ENCODE measurements around the gene CNKSR2. TPM values are rescaled to one million over a fixed set of nuclear protein-coding genes. Genes with fewer than 3 reads are reported as not detected.

The CNKSR2 gene
- 13.0 and 14.9 TPM in 2 replicates for total RNA-seq (2014; rRNA removed; shearing (Covaris generic))
- 7.0 and 12.2 TPM in 2 replicates for polyA plus RNA-seq (2014; cell fraction: nucleus; rRNA removed)

DNA sequence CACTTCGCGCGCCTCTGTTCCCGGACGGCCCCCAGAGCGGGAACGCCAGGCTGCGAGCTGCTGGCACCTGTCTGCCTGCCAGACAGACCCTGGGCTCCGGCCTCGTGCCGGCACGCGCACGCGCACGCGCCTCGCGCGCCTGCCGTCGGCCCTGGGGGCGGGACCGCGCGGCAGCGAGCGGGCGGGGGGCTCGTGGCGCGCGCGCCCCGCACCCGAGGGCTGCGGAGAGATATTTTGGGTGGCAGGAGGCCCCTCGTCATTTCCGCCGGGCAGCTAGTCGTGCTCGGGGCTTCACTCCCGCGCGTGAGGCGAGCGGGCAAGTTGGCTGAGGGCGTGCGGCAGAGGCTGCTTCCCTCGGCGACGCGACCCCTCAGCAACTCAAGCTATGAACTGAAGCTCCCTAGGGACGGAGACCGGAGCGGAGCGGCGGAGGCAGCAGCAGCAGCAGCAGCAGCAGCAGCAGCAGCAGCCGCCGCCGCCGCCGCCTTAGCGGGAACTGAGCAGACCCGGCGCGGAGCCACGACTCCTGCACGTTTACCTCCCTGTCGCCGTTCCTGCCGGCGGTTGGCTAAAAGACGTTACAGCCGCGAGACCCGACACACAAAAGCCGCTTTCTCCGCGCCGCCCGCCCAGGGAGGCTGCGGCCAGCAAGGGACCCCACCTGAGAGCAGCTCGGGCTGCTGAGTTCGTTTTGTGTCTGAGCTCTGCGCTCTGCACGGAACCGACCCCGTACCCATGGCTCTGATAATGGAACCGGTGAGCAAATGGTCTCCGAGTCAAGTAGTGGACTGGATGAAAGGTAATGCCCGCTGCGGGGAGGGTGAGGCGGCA lies at the start of gene CNKSR2:
TSS of gene CNKSR2 (plus strand) at position 256 of the 831 bp plus-strand sequence. CDS start at position 736, 480 bp downstream.
- DNase-seq (ENCODE audit: extremely low read depth, low read depth) = peak; percentile 49

DNA sequence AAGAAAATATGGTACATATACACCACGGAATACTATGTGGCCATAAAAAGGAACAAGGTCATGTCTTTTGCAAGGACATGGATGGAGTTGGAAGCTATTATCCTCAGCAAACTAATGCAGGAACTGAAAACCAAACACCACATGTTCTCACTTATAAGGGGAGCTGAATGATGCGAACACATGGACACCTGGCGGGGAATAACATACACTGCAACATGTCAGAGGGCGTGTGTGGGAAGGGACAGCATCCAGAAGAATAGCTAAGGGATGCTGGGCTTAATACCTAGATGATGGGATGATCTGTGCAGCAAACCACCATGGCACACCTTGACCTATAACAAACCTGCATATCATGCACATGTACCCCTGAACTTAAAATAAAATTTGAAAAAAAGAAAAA lies 19.5 kb upstream of the CNKSR2 start:
- peak; percentile 7 for DNase-seq (ENCODE audit: extremely low read depth, low read depth)

DNA sequence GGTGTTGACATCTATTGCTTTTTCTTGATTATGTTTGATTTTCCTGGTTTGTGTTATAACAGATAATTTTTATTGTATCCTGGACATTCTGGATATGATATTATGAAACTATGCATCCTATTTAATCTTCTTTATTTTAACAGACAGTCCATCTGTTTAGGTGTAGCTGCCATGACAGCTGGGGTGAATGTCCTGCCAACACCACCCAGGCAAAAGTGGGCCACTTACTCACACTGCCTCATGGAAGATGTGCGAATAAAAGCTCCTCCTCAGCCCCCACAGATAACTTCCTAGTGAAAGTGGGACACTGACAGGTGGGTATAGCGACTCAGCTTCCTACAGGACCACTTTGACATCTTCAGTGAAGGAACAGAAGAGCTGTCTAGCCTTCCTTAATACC lies 18.4 kb upstream of the CNKSR2 start:
- no peak for DNase-seq (ENCODE audit: extremely low read depth, low read depth)

DNA sequence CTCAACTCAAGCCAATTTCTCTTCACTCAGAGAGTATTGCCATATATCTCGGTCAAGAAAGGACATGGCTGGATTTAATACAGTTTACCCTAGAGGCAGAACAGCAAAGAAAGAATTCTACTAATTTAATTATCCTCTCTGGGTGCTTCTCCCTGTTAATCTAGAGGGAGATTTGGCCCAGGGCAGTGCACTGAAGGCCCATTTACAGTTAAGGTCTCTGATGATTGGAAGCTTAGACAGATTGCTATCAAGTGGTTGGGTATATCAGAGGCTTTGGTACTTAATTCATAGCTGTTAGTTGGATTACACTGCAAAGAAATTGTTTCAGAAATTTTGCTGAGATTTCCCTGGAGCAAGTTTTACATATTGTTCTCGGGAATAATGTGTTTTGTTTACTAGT lies 4.6 kb upstream of the CNKSR2 start:
- DNase-seq (ENCODE audit: extremely low read depth, low read depth) = no peak

DNA sequence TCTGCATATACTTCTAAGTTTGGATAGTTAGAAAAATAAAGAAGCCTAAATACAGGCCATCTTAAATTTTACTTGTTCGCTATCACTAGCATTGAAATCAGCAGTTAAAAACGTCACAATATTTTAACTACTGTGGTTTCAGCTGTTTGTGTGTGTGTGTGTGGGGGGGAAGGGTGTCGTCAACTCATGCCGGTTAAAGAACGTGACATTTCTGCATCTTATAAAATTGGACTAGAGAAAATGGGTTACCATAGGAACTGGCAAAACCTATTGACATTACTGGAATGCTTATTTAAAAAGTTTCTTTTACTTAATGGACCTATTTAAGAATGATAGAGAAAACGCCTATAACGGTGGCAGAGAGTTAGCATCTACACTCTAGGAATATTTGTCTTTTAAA lies 1.2 kb upstream of the CNKSR2 start:
- DNase-seq (ENCODE audit: extremely low read depth, low read depth) = no peak

DNA sequence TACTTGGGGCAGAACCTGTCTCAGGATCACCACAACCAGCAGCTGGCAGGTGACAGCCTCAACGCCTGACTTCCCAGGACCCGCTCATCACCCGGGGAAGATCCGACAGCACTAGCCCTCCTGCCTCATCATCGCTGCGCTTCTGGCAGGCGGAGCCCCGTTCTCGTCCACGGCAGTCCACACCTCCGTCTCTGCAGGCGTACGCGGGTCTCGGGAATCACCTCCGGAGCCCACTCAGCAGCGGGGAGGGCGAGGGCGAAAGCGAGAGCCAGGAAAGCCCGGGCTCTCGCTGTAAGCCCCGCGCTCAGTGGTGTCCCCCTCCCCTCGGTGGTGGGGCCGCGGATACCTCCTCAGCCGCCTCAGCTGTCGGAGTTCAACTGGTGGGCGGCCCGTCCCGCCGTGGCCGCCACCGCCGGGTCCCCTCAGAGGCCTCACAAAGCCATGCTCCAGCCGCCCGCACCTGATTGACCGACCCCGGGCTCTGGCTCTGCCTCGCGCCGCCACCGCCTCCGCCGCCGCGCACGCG lies 518 bp upstream of the CNKSR2 start:
- no peak for DNase-seq (ENCODE audit: extremely low read depth, low read depth)

DNA sequence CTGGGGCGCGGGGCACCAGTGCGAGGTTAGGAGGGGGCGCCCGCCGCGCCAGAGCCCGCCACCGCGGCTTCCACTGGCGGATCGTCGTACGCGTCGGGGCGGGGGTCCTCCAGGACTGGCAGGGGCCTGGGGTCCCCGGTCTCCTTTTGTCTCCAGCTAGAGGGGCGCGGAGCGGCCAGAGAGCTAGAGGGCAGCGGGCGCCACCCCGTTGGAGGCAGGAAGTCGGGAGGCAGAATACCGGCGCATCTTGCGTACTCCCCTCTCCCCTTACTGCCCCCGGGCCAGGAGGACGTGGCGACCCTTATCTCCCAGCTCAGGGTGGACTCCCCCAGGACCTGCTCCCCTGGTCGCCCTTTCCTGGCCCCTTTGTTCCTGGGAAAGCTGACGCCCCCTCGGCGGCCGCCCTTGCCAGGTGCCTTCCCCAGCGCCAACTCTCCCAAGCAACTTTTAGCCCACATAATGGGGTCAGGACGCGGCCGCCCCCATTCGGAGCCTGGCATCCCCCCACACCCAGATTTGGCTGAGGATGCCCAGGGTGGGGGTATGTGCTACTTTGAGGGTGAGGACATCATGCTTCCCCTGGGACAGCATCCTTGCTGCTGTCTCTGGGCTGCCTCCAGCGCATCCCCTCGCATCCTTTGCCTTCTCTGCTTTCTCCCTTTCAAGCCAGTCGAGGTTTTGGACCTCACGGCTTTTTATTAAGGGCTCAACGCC lies 933 bp downstream of the CNKSR2 start:
- DNase-seq (ENCODE audit: extremely low read depth, low read depth) = no peak

DNA sequence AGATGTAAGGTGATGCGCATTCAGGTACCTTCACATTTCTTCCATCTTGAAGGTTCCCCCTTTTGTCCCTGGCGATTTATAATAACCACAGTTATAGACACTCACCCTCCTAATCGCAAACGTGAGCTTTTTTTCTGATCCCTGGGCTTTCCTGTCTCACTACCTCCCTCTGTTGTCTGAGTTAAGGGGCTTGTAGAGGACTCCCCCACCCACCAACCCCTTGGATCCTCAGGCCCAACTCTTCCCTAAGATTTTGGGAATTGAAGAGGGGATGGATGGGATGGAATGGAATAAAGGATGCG lies 1.4 kb downstream of the CNKSR2 start:
- DNase-seq (ENCODE audit: extremely low read depth, low read depth) = peak; percentile 16

DNA sequence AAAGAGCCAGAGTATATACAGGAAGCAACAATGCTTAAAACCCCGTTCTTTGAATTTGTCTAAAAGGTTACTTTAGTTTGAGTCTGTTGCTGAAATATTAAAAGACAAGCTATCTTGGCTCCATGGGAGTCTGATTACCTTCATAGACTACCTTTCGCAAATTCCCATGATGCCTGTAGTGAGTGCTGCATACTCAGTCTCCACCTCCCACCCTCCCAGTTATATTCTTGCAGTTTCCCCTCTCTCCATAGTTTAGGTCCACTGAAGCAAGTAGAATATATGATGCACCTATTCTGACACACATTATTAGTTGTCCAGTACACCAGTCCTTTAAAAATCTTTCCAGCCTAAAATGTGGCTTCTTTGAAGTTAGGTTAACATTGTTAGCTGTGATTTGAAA lies 2.4 kb downstream of the CNKSR2 start:
- DNase-seq (ENCODE audit: extremely low read depth, low read depth) = no peak

DNA sequence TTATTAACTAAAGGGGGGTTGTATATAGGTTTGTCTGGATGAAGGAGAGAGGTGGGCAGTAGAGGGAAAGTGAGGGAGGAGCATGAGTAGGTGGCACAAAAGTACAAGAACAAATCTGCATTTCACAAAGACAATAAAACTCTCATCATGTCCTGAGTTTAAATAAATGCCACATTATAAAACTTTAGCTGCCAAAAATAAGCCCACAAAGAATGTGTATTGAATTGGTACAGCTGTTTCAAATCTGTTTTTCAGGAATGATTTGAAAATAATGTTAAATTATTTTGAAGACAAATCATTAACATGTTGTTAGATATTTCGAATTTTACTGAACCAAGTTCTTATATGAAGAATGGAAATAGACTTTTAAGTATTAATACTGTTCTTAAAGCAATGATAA lies 5.8 kb downstream of the CNKSR2 start:
- DNase-seq (ENCODE audit: extremely low read depth, low read depth) = no peak

DNA sequence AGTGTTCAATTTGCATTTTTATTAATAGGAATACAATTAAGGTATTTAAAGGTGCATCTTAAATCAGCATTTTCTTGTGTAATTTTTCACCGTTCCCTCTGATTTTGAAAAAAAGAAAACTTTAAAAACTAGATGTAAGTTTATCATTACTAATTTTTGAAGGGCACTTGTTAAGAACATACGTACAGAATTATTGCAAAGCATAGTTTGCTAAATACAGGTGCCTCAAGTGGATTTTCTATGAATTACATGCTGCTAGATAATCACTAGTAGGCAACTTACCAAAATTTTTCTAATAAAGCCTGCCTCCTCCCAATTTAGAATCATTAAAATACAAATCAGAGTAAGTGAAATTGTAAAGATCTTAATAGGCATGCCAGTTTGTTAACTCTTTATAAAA lies 8.5 kb downstream of the CNKSR2 start:
- no peak for DNase-seq (ENCODE audit: extremely low read depth, low read depth)

DNA sequence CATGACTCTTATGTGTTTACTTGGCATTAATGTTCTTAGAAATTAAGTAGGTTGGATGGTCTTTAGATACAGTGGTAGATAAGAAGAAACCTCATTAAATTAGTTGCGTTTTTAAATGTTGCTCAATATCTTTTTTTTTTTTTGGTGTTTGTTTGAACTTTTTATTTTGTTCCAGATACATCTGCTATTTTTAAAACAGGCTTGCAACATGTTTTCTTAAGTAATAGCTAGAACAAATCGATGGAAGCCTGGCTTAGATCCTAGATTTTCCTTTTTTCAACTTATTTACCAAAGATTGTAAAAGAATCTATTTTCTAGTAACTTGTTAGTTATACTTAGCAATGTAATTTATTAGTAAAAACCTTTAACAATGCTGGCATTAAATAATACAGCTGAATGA lies 9.3 kb downstream of the CNKSR2 start:
- no peak for DNase-seq (ENCODE audit: extremely low read depth, low read depth)

DNA sequence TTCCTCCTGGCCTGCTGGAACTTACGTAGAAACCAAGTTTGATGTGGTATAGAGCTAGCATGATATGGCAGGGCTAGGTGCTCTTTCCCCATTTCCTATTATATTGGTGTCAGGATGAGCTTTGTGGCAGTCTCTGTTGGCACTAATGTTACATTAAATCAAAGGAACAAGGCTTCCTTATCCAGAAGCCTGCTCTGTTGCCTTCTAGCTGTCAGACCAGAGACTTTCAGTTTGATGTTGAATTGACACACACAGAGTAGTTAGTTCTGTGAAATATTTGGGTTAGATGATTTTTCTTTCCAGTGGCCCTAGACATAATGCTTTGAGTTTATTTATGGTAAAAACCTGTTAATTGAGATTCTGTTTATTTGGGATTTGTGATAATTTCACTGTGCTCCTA lies 10.0 kb downstream of the CNKSR2 start:
- no peak for DNase-seq (ENCODE audit: extremely low read depth, low read depth)

DNA sequence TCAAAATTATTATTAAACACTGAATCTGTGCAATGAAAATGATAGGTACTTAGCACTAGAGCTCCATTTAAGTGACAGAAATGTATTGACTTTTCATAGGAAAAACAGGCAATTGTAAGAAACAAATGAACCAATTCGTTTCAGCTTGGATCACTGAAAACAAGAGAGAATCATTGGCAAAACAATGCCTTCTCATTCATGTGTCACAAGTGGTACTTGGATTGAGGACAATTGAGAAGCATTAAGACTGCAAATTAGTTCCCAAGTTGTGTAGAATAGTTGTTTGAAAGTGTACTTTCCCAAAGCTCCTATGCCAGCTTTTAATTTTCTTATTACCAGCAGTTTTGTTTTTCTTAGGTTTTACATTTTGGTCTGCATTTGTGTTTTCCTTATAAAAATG lies 20.6 kb downstream of the CNKSR2 start:
- DNase-seq (ENCODE audit: extremely low read depth, low read depth) = no peak

DNA sequence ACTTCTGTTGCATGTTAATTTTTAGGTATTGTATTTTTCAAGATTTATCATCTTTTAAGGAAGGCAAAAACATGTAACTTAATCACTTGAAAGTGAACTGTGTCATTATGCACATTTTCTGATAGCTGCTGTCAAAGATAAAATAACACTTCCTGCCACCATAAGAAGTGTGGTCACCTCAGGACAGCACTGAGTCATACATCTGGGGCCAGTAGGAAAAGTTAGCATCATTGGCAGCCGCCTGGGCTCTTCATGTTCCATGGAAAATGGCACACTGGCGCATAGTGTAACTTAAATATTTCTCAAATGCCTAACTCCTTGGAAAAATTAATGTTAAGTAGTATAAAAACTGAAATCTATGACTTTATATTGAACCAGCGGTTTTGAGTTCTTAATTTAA lies 24.2 kb downstream of the CNKSR2 start:
- no peak for DNase-seq (ENCODE audit: extremely low read depth, low read depth)

DNA sequence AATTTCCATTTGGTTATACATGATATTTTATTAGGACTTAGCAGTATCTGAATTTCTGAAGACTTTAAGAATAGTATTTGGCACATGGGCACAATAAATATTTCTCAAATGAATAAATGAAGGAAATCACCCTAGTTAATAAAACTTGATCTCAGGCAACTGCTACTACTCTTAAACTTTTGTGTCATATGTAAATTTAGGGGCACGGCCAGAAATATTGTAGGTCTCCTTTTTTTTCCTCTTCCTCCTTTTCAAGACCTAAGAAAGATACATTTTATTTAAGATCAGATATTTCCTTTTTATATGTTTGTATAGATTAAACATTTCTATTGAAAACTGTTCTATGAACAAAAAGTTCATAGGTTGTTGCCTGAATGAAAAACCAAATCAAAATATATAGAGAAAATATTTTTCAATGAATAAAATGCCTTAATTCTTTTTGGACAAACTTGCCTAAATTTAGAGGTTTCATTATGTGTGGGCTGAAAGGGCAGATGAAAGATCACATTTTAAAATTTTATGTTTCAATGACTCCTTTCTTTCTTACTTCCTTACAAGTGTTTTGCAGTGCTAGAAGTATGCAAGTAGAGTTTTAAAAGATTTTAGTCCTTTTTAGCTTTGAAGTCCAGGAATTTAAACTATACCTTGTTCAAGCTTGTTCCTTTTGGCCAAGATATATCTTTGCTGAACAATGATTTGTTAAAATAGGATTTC lies 26.3 kb downstream of the CNKSR2 start:
- no peak for DNase-seq (ENCODE audit: extremely low read depth, low read depth)

DNA sequence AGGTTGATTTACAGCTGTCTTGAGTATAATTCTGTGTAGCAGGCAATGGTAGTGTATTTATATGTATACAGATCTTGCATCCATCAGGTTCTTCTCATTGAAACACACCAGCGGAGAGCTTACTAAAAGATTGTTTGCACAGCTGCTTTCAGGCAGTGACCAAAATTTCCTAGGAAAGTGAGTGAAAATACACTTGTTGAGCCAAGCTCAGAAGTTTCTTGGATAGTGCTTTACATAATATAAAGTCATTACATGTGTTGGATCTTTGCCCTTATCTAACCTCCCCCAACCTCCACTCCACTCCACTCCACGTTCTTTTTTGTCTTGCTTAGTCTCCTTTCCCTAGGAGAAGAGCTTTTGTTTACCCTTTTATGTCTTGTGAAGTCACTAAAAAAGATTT lies 34.1 kb downstream of the CNKSR2 start:
- no peak for DNase-seq (ENCODE audit: extremely low read depth, low read depth)

DNA sequence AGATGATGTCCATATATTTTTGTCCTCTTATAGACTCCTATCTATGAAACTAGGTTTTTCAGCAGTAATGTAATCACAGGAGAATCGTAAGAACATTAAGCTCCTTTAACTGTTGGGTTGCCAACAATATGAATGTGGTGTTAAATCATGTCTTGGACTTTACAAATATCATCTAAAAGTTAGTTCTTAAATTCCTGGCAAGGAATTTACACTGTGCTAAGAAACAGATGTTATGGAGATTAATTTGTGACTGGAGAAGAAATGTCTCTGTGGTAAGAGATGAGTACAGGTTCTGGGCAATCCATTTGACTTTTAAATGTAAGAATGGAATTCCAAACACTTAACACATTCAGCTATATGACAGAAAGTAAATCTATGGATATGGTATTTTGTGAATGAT lies 34.6 kb downstream of the CNKSR2 start:
- DNase-seq (ENCODE audit: extremely low read depth, low read depth) = no peak

DNA sequence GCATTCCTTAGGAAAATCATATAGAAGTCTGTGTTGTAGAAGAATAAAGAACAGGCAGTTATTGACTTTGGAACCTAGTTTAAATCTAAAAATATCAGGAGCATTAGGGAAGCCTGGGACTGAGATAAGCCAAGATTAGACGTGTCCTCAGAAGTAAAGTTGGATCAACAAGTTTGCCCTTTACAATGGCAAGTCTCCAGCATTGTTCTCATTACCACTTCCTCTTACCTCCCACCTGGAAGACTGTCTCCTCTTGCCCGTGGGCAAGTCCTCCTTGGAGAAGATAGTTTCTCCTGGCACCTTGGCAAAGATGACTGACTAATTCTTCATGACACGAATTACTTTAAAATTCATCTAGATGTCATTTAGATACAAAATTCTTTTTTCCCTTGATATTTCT lies 37.8 kb downstream of the CNKSR2 start:
- peak; percentile 56 for DNase-seq (ENCODE audit: extremely low read depth, low read depth)

DNA sequence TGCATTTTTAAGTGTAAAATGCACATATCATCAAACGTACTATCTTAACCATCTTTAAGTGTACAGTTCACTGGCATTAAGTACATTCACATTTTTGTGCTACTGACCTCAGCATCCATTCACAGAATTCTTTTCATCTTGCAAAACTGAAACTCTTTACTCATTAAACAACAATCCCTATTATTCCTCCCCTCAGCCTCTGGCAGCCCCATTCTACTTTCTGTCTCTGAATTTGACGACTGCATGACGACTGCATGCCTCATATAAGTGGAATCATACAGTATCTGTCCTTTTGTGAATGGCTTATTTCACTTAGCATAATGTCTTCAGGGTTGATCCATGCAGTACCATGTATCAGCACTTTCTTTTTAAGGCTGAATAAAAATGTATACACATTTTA lies 38.7 kb downstream of the CNKSR2 start:
- peak; percentile 77 for DNase-seq (ENCODE audit: extremely low read depth, low read depth)

DNA sequence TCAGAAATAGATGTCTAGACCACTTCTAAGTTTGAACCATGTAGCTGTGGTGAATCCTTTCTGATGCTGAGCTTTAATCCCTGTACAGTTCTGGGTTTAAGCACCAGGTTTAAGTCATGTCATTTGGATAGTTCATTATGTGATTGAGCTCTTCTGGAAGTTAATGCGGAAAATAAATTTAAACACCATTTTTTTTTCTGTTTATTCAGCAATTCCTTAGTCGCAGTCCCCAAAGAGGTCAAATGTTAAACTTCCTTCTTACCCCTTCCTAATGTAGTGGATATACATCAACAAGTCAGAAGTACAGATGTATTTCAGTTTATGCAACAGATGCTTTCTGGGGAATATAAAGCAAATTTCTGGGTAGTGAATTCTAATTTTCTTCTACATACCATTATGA lies 52.9 kb downstream of the CNKSR2 start:
- no peak for DNase-seq (ENCODE audit: extremely low read depth, low read depth)
